AG20443 (cell line): ENCODE measurements around the gene SLC18B1.
A peak's percentile ranks its signal among the peaks of the same experiment; 100 is the strongest.

Experiments used
- DNase-seq: peaks from one replicate; pipeline ENCODE4 v3.0.0; 2012; ENCODE audit warnings: low spot score, mixed read lengths

SLC18B1 gene

GRCh38 chr6:132741281-132741680 is 57.2 kb downstream of the SLC18B1 start:
- no peak for DNase-seq

GRCh38 chr6:132736239-132736638 is 62.2 kb downstream of the SLC18B1 start:
- no peak for DNase-seq

GRCh38 chr6:132734694-132735236 is 63.7 kb downstream of the SLC18B1 start:
- DNase-seq, result peak; percentile 18

- DNase-seq, result no peak
These were observed 64.6 kb downstream of the SLC18B1 start for GRCh38 chr6:132733814-132734213.

GRCh38 chr6:132733283-132733682 is 65.2 kb downstream of the SLC18B1 start:
- DNase-seq, result no peak

GRCh38 chr6:132731086-132731485 is 67.4 kb downstream of the SLC18B1 start:
- DNase-seq, result no peak

GRCh38 chr6:132730560-132730959 is 67.9 kb downstream of the SLC18B1 start:
- DNase-seq, result peak; percentile 40

GRCh38 chr6:132728616-132729015 is 69.8 kb downstream of the SLC18B1 start:
- DNase-seq, result no peak

GRCh38 chr6:132726608-132726975 is 71.8 kb downstream of the SLC18B1 start:
- no peak for DNase-seq

GRCh38 chr6:132725947-132726607 is 72.4 kb downstream of the SLC18B1 start:
- DNase-seq, result no peak

GRCh38 chr6:132725471-132725870 is 73.0 kb downstream of the SLC18B1 start:
- DNase-seq, result no peak

GRCh38 chr6:132719736-132720448 is 78.5 kb downstream of the SLC18B1 start:
- no peak for DNase-seq
